GM12878 (cell line): ENCODE results near the gene IRF2BPL. TPM values are rescaled to one million over a fixed set of nuclear protein-coding genes. Genes with fewer than 3 reads are reported as not detected.
A peak's percentile ranks its signal among the peaks of the same experiment; 100 is the strongest.

ENCODE experiments used
- BCL11A ChIP-seq: IDR thresholded peaks from 2 replicates; pipeline ENCODE4 v1.6.1; 2011; ENCODE audit warnings: low read depth, low read length
- BCL3 ChIP-seq: IDR thresholded peaks from 2 replicates; pipeline ENCODE4 v1.6.1; 2011; ENCODE audit warnings: borderline replicate concordance, low read depth, mild to moderate bottlenecking, moderate library complexity, low read length; ENCODE audit not compliant: insufficient read depth, poor library complexity, severe bottlenecking
- BRCA1 ChIP-seq: IDR thresholded peaks from 2 replicates; pipeline ENCODE4 v1.6.1; 2011; ENCODE audit warnings: low read depth, low read length, improper control_type of control experiment
- CHD2 ChIP-seq: IDR thresholded peaks from 2 replicates; pipeline ENCODE4 v1.6.1; 2011; ENCODE audit warnings: low read depth, low read length, improper control_type of control experiment, borderline replicate concordance
- EP300 ChIP-seq, 2 experiments: fragments of 150-350 bp in 1 of 2; IDR thresholded peaks; 2 replicates each; pipeline ENCODE4 v1.6.1; 2011 to 2012; ENCODE audit warnings: low read depth in 2 of 2, low read length in 2 of 2, borderline replicate concordance in 1 of 2, improper control_type of control experiment in 1 of 2, inconsistent platforms in 1 of 2; ENCODE audit not compliant: control insufficient read depth in 1 of 2
- HCFC1 ChIP-seq: fragments of 150-350 bp; IDR thresholded peaks from 2 replicates; pipeline ENCODE4 v1.6.1; 2014; ENCODE audit warnings: low read length
- LARP7 ChIP-seq: fragments of 450-650 bp; IDR thresholded peaks from 2 replicates; pipeline ENCODE4 v1.6.1; 2017; ENCODE audit warnings: mild to moderate bottlenecking
- MYC ChIP-seq: IDR thresholded peaks from 2 replicates; pipeline ENCODE4 v1.6.1; 2011; ENCODE audit warnings: mild to moderate bottlenecking, low read length, moderate library complexity, inconsistent platforms; ENCODE audit not compliant: insufficient read depth, insufficient replicate concordance, insufficient read length, severe bottlenecking
- NFYB ChIP-seq: IDR thresholded peaks from 2 replicates; pipeline ENCODE4 v1.6.1; 2011; ENCODE audit warnings: low read depth, mild to moderate bottlenecking, low read length, improper control_type of control experiment, moderate library complexity; ENCODE audit not compliant: insufficient read depth
- NR2F1 ChIP-seq: fragments of 450-650 bp; conservative IDR thresholded peaks from 2 replicates; pipeline ENCODE4 v1.6.1; 2017; ENCODE audit warnings: mild to moderate bottlenecking
- PAX5 ChIP-seq: IDR thresholded peaks from 2 replicates; pipeline ENCODE4 v1.6.1; 2011; ENCODE audit warnings: low read depth, low read length, borderline replicate concordance
- PML ChIP-seq: IDR thresholded peaks from 2 replicates; pipeline ENCODE4 v1.6.1; 2012; ENCODE audit warnings: low read length, inconsistent platforms
- RAD51 ChIP-seq: fragments of 450-650 bp; IDR thresholded peaks from 2 replicates; pipeline ENCODE4 v1.6.1; 2016; ENCODE audit warnings: moderate library complexity, mild to moderate bottlenecking, inconsistent platforms
- SMC3 ChIP-seq: IDR thresholded peaks from 2 replicates; pipeline ENCODE4 v1.6.1; 2011; ENCODE audit warnings: low read length, improper control_type of control experiment, borderline replicate concordance
- SPI1 ChIP-seq: IDR thresholded peaks from 2 replicates; pipeline ENCODE4 v1.6.1; 2011; ENCODE audit warnings: low read depth, mild to moderate bottlenecking, low read length, moderate library complexity, borderline replicate concordance; ENCODE audit not compliant: insufficient read depth
- STAT1 ChIP-seq: fragments of 450-650 bp; conservative IDR thresholded peaks from 2 replicates; pipeline ENCODE4 v1.6.1; 2014; ENCODE audit warnings: antibody characterized with exemption, mild to moderate bottlenecking
- TCF12 ChIP-seq: IDR thresholded peaks from 2 replicates; pipeline ENCODE4 v1.6.1; 2011; ENCODE audit warnings: low read depth, mild to moderate bottlenecking, low read length
- ZBED1 ChIP-seq: IDR thresholded peaks from 2 replicates; pipeline ENCODE4 v1.6.1; 2016; ENCODE audit warnings: borderline replicate concordance
- ZNF207 ChIP-seq: fragments of 450-650 bp; IDR thresholded peaks from 2 replicates; pipeline ENCODE4 v1.6.1; 2014; ENCODE audit warnings: antibody characterized with exemption, mild to moderate bottlenecking, borderline replicate concordance
- ZNF217 ChIP-seq: fragments of 450-650 bp; IDR thresholded peaks from 2 replicates; pipeline ENCODE4 v1.6.1; 2017; ENCODE audit warnings: antibody characterized with exemption, mild to moderate bottlenecking
- ZNF687 ChIP-seq: fragments of 450-650 bp; IDR thresholded peaks from 2 replicates; pipeline ENCODE4 v1.6.1; 2017; ENCODE audit warnings: mild to moderate bottlenecking, moderate library complexity
- polyA plus RNA-seq, 11 experiments: library from polyadenylated mRNA; depleted of rRNA in 4 of 11; unstranded in 6 of 11; stranded (reverse) in 5 of 11; fragments of >200 nt; fragmentation: Nextera tagmentation in 4 of 11; fragmentation: Illumina TruSeq in 1 of 11; extraction: Ambion mirVana in 4 of 11; extraction: Trizol in 1 of 11; gene quantifications; 1 replicate in 1 of 11; 2 replicates in 10 of 11; pipeline versions ENCODE4 v1.2.1 to v1.2.3, GENCODE V29; 2011 to 2016; ENCODE audit warnings: inconsistent platforms in 2 of 11, missing spikeins in 2 of 11, low read depth in 1 of 11
- total RNA-seq, 4 experiments: library from RNA; depleted of rRNA in 3 of 4; stranded (reverse); fragments of >200 nt in 3 of 4; fragmentation: Illumina TruSeq in 1 of 4; extraction: Trizol in 1 of 4; gene quantifications; 2 replicates each; pipeline versions ENCODE4 v1.2.1 to v1.2.3, GENCODE V29; 2013 to 2021
- TF ChIP-seq, protein P1 (sequence below): IDR thresholded peaks from 2 replicates; pipeline ENCODE4 v1.6.1; 2012; ENCODE audit warnings: low read depth, low read length, improper control_type of control experiment
- TF ChIP-seq, protein P2 (sequence below): IDR thresholded peaks from 2 replicates; pipeline ENCODE4 v1.6.1; 2012; ENCODE audit warnings: low read length, inconsistent platforms

Gene IRF2BPL
- total and polyA plus RNA-seq, 10 of the 15 experiments (the other 5 are each of a cell fraction or from before 2014, with no cell fraction given), result 1.2 to 34.5 (median 3.1) TPM

- TF ChIP-seq PAX5 (peak; percentile 12; the same call in 1 of the 2 replicates), STAT1 (peak; percentile 85; the same call in 1 of the 2 replicates), PML (0 out of 2 replicates have a peak, but pooled peaks have one; percentile 38), MYC (peak; percentile 64), SPI1 (peak; percentile 88), CHD2 (peak; percentile 92), BRCA1 (0 out of 2 replicates have a peak, but pooled peaks have one; percentile 36), NFYB (peak; percentile 24; the same call in 1 of the 2 replicates), LARP7 (peak; percentile 98; the same call in 1 of the 2 replicates), HCFC1 (no peak), RAD51 (no peak), ZBED1 (peak; percentile 59; the same call in 1 of the 2 replicates), ZNF687 (peak; percentile 84), EP300 (IDR thresholded peaks at IDR 0.05; ENCODE audit: borderline replicate concordance in 1 of 2, control insufficient read depth in 1 of 2, low read depth in 2 of 2, low read length in 2 of 2) (peak in 1 of 2 experiments; percentile 29; a peak in 2 of 4 replicates), ZNF207 (no peak), NR2F1 (peak; percentile 67), ZNF217 (peak; percentile 57; the same call in 1 of the 2 replicates), BCL3 (peak; percentile 36), SMC3 (no peak), TCF12 (peak; percentile 72; the same call in 1 of the 2 replicates), BCL11A (peak; percentile 10; the same call in 1 of the 2 replicates)
- TF ChIP-seq, protein P1, sequence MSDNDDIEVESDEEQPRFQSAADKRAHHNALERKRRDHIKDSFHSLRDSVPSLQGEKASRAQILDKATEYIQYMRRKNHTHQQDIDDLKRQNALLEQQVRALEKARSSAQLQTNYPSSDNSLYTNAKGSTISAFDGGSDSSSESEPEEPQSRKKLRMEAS, result peak; percentile 79; the same call in 1 of the 2 replicates
- TF ChIP-seq, protein P2, sequence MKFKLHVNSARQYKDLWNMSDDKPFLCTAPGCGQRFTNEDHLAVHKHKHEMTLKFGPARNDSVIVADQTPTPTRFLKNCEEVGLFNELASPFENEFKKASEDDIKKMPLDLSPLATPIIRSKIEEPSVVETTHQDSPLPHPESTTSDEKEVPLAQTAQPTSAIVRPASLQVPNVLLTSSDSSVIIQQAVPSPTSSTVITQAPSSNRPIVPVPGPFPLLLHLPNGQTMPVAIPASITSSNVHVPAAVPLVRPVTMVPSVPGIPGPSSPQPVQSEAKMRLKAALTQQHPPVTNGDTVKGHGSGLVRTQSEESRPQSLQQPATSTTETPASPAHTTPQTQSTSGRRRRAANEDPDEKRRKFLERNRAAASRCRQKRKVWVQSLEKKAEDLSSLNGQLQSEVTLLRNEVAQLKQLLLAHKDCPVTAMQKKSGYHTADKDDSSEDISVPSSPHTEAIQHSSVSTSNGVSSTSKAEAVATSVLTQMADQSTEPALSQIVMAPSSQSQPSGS, result no peak
Observed at GRCh38 chr14:77028384-77029231, at the start of gene IRF2BPL (continued).
